Endothelial cell of umbilical vein (primary cell): ENCODE results near the gene UBQLN2.

Experiments used
- CTCF ChIP-seq, 2 donors: IDR thresholded peaks; 1 replicate in 1 of 2; 2 replicates in 1 of 2; pipeline ENCODE4 v1.5.1; 2011; ENCODE audit warnings: low read length in 2 of 2, mild to moderate bottlenecking in 2 of 2, moderate library complexity in 2 of 2, control low read depth in 1 of 2, inconsistent platforms in 1 of 2, low read depth in 1 of 2; ENCODE audit not compliant: insufficient read depth in 1 of 2; ENCODE audit errors: extremely low read depth in 1 of 2
- EZH2 ChIP-seq: IDR thresholded peaks from 2 replicates; pipeline ENCODE4 v1.6.1; 2012; ENCODE audit warnings: borderline replicate concordance, low read depth, mild to moderate bottlenecking, moderate library complexity, low read length, inconsistent platforms; ENCODE audit not compliant: severe bottlenecking
- GATA2 ChIP-seq: IDR thresholded peaks from 2 replicates; pipeline ENCODE4 v1.7.0; 2011; ENCODE audit warnings: low read depth, mild to moderate bottlenecking, moderate library complexity, mixed read lengths, low read length; ENCODE audit not compliant: insufficient read length, insufficient read depth
- JUN ChIP-seq: IDR thresholded peaks from 2 replicates; pipeline ENCODE4 v1.6.1; 2011; ENCODE audit warnings: borderline replicate concordance, low read depth; ENCODE audit not compliant: insufficient read length, insufficient read depth
- POLR2AphosphoS5 ChIP-seq: IDR thresholded peaks from 2 replicates; pipeline ENCODE4 v1.6.1; 2012; ENCODE audit warnings: low read depth, mild to moderate bottlenecking, control low read depth, low read length, moderate library complexity; ENCODE audit not compliant: insufficient read depth
- TF ChIP-seq, protein P1 (sequence below): IDR thresholded peaks from 2 replicates; pipeline ENCODE4 v1.6.1; 2011; ENCODE audit not compliant: insufficient read depth, insufficient read length

DNA sequence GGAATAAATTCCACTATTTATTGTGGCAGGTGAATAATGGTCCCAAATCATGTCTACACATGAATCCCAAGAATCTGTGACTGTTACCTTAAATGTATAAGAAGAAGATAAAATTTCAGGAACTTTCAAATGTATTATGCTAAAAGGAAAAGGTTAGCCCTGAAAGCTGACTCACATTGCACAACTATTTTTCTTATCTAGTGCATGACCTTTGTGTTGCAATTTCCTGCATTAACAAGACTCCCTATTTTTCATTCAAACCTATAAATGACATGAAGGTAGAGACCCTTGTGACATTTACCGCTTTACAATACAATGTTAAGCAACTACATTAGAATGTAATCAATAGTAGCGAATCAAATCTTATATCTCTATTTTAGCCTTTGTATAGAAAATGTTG, 36.7 kb downstream of the UBQLN2 start:
- TF ChIP-seq CTCF (IDR thresholded peaks at IDR 0.05; ENCODE audit: extremely low read depth in 1 of 2, insufficient read depth in 1 of 2, low read depth in 1 of 2, low read length in 2 of 2) (no peak), POLR2AphosphoS5 (no peak), JUN (no peak), GATA2 (no peak), EZH2 (no peak)
- TF ChIP-seq, protein P1, sequence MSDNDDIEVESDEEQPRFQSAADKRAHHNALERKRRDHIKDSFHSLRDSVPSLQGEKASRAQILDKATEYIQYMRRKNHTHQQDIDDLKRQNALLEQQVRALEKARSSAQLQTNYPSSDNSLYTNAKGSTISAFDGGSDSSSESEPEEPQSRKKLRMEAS = no peak
